Measurements from ENCODE around the gene MGMT. TPM values are rescaled to one million over a fixed set of nuclear protein-coding genes. Genes with fewer than 3 reads are reported as not detected.

MGMT gene
- total and polyA plus RNA-seq, 2 donors (not counting 1 experiment from before 2014, with no cell fraction given): 1.9 to 29.1 TPM

DNA sequence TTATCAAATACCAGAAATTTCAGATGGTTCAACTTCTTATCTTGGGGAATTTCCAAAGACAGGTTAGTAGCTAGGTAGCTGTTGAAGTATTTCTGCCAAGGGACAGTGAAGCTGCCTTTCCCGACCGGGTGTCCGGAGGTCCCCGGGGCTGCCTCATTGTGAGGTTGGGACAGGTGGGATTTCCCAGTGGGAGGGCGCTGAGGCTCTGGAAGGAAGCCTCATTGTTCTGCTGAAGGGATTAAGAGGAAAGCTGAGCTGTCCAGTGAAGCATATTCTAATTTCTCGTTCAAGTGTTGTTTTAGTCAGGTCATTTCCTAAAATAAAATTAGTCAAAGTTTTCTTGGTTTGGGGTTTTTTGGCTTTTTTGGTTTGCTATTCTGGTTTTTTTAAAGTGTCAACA, 244.2 kb downstream of the MGMT start:
- Histone ChIP-seq H2AFZ (ENCODE audit: low read length) (no peak overlapping the region), H4K20me1 (ENCODE audit: control insufficient read depth, extremely low read depth, insufficient read depth, low read length) (no peaks in the 10 kb centered on the region), H3K9ac (ENCODE audit: insufficient read depth, low read length) (no peak overlapping the region), H3K36me3 (ENCODE audit: control insufficient read depth, insufficient read depth, low read length) (no peaks in the 10 kb centered on the region), H3K27ac (ENCODE audit: insufficient read depth, low read length) (no peak overlapping the region), H3K9me3 (ENCODE audit: control insufficient read depth, insufficient read depth, low read depth, low read length) (no peaks in the 10 kb centered on the region), H3K4me2 (ENCODE audit: extremely low read depth, insufficient read depth, low read length) (no peak overlapping the region), H3K79me2 (ENCODE audit: control insufficient read depth, insufficient read depth, low read length) (no peaks in the 10 kb centered on the region), H3K27me3 (ENCODE audit: control insufficient read depth, insufficient read depth, low read length) (no peaks in the 10 kb centered on the region), H3K4me1 (ENCODE audit: control insufficient read depth, extremely low read depth, insufficient read depth, low read length) (no peaks in the 10 kb centered on the region), H3K4me3 (replicated peaks in 1 of 4; ENCODE audit: control extremely low read depth in 1 of 4, insufficient read depth in 1 of 4, low read depth in 3 of 4, low read length in 4 of 4) (no peak overlapping the region)
- DNase-seq (ENCODE audit: low read depth in 2 of 2): no peak
- TF ChIP-seq, protein P1, sequence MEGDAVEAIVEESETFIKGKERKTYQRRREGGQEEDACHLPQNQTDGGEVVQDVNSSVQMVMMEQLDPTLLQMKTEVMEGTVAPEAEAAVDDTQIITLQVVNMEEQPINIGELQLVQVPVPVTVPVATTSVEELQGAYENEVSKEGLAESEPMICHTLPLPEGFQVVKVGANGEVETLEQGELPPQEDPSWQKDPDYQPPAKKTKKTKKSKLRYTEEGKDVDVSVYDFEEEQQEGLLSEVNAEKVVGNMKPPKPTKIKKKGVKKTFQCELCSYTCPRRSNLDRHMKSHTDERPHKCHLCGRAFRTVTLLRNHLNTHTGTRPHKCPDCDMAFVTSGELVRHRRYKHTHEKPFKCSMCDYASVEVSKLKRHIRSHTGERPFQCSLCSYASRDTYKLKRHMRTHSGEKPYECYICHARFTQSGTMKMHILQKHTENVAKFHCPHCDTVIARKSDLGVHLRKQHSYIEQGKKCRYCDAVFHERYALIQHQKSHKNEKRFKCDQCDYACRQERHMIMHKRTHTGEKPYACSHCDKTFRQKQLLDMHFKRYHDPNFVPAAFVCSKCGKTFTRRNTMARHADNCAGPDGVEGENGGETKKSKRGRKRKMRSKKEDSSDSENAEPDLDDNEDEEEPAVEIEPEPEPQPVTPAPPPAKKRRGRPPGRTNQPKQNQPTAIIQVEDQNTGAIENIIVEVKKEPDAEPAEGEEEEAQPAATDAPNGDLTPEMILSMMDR (conservative IDR thresholded peaks at IDR 0.05 in 1 of 2, IDR thresholded peaks at IDR 0.05 in 1 of 2; ENCODE audit: low read depth in 1 of 2, low read length in 2 of 2): no peak
- no peak for TF ChIP-seq EZH2 (IDR thresholded peaks at IDR 0.05; ENCODE audit: low read length, missing control alignments)

DNA sequence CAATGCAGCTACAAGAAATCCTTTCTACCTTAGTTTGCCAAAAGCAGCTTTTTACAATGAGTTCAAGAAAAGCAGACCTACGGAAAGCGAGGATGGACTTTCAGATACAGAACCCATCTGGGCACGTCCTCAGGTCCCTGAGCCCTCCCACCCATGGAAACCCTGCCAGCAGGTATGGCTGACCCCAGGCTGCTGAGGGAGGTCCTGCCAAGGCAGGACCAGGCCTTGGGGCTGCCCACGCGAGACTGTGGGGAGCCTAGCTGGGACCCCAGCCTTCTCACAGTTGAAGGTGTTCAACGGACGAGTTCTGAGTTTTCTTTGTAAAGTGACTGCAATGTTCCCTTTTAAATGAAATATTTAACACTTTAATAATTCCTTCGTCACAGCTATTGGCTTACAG, 245.0 kb downstream of the MGMT start:
- Histone ChIP-seq H3K4me2 (ENCODE audit: extremely low read depth, insufficient read depth, low read length) (no peak overlapping the region), H3K27me3 (ENCODE audit: control insufficient read depth, insufficient read depth, low read length) (no peaks in the 10 kb centered on the region), H3K4me1 (ENCODE audit: control insufficient read depth, extremely low read depth, insufficient read depth, low read length) (no peaks in the 10 kb centered on the region), H3K36me3 (ENCODE audit: control insufficient read depth, insufficient read depth, low read length) (no peaks in the 10 kb centered on the region), H3K4me3 (replicated peaks in 1 of 4; ENCODE audit: control extremely low read depth in 1 of 4, insufficient read depth in 1 of 4, low read depth in 3 of 4, low read length in 4 of 4) (no peak overlapping the region), H4K20me1 (ENCODE audit: control insufficient read depth, extremely low read depth, insufficient read depth, low read length) (no peaks in the 10 kb centered on the region), H3K9me3 (ENCODE audit: control insufficient read depth, insufficient read depth, low read depth, low read length) (no peaks in the 10 kb centered on the region), H3K27ac (ENCODE audit: insufficient read depth, low read length) (no peak overlapping the region), H2AFZ (ENCODE audit: low read length) (no peak overlapping the region), H3K9ac (ENCODE audit: insufficient read depth, low read length) (no peak overlapping the region), H3K79me2 (ENCODE audit: control insufficient read depth, insufficient read depth, low read length) (no peaks in the 10 kb centered on the region)
- TF ChIP-seq EZH2 (IDR thresholded peaks at IDR 0.05; ENCODE audit: low read length, missing control alignments): no peak
- TF ChIP-seq, protein P1 (conservative IDR thresholded peaks at IDR 0.05 in 1 of 2, IDR thresholded peaks at IDR 0.05 in 1 of 2; ENCODE audit: low read depth in 1 of 2, low read length in 2 of 2): no peak
- no peak for DNase-seq (ENCODE audit: low read depth in 2 of 2)

- Histone ChIP-seq H3K36me3 (ENCODE audit: control insufficient read depth, insufficient read depth, low read length) (no peaks in the 10 kb centered on the region), H3K4me1 (ENCODE audit: control insufficient read depth, extremely low read depth, insufficient read depth, low read length) (no peaks in the 10 kb centered on the region), H3K27me3 (ENCODE audit: control insufficient read depth, insufficient read depth, low read length) (no peaks in the 10 kb centered on the region), H3K9ac (ENCODE audit: insufficient read depth, low read length) (no peak overlapping the region), H3K4me2 (ENCODE audit: extremely low read depth, insufficient read depth, low read length) (no peak overlapping the region), H3K79me2 (ENCODE audit: control insufficient read depth, insufficient read depth, low read length) (no peaks in the 10 kb centered on the region), H3K27ac (ENCODE audit: insufficient read depth, low read length) (no peak overlapping the region), H3K4me3 (replicated peaks in 1 of 4; ENCODE audit: control extremely low read depth in 1 of 4, insufficient read depth in 1 of 4, low read depth in 3 of 4, low read length in 4 of 4) (no peak overlapping the region), H4K20me1 (ENCODE audit: control insufficient read depth, extremely low read depth, insufficient read depth, low read length) (no peaks in the 10 kb centered on the region), H2AFZ (ENCODE audit: low read length) (no peak overlapping the region), H3K9me3 (ENCODE audit: control insufficient read depth, insufficient read depth, low read depth, low read length) (no peaks in the 10 kb centered on the region)
- no peak for DNase-seq (ENCODE audit: low read depth in 2 of 2)
- TF ChIP-seq, protein P1 (conservative IDR thresholded peaks at IDR 0.05 in 1 of 2, IDR thresholded peaks at IDR 0.05 in 1 of 2; ENCODE audit: low read depth in 1 of 2, low read length in 2 of 2): no peak
- no peak for TF ChIP-seq EZH2 (IDR thresholded peaks at IDR 0.05; ENCODE audit: low read length, missing control alignments)
Measured at GRCh38 chr10:129713659-129714265, 246.7 kb downstream of the MGMT start.

Measured in fibroblast of lung (primary cell).